ENCODE results near the gene PDZD4.

PDZD4 gene

DNA sequence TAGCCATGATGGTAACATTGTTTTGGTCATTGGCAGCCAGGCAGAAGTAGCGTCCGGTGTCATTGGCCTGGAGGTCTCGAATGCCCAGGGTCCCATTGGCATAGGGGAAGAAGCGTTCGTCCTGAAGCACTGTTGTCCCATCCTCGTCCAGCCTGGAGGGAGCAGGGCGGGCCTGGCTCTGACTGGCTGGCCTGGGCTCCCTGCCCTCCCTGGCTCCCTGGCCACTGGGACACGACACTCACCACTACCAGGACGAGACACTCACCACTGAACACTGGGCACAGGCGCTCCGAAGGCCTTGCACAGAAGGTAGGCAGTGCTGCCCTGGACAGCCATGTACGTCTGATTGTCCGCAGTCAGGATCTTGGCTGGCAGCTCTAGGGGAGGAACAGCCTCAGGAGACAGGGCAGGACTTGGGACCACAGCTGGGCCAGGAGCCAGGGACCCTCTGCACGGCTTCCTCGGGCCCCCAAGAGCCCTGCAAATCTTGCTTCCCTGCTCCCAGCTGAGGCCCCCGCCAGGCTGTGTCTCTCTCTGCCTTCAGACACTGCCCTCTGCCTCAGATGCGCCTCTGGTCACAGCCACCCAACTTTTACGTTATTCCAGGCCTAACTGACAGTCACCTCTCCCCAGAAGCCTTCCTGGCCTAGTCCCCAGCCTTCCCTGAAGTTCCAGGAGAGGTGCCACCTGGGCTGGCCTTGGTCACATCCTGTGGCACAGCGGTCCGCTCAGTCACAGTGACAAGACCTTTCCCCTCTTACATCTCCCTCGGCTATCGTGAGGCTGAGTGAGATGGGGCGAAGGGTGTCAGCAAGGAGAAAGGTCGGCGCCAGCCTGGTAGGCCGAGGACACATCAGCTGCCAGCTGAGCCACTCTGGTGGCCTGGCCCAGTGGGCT is 38.5 kb upstream of the PDZD4 start:
- no peak for DNase-seq (ENCODE audit: low read depth in 2 of 2)

DNA sequence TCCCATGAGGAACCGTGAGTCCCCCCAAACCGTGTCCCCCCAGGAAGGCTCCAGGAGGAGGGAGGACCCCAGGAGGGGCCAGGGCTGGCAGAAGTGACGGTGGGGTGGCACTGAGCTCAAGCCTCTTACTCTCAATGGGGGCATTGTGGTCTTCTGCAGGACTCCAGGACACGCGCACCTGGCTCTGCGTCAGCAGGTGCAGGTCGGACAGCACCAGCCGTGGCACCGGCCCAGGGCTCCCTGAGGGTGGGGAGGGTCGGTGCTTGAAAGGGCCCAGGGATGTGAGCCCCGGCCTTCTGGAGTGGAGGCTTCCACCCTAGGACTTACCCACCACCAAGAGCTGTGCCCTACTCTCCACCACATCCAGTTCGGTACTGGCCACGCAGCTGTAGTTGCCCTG is 37.3 kb upstream of the PDZD4 start:
- no peak for DNase-seq (ENCODE audit: low read depth in 2 of 2)

- DNase-seq (ENCODE audit: low read depth in 2 of 2): no peak
Measured at GRCh38 chrX:153867139-153867538, 36.8 kb upstream of the PDZD4 start.

DNA sequence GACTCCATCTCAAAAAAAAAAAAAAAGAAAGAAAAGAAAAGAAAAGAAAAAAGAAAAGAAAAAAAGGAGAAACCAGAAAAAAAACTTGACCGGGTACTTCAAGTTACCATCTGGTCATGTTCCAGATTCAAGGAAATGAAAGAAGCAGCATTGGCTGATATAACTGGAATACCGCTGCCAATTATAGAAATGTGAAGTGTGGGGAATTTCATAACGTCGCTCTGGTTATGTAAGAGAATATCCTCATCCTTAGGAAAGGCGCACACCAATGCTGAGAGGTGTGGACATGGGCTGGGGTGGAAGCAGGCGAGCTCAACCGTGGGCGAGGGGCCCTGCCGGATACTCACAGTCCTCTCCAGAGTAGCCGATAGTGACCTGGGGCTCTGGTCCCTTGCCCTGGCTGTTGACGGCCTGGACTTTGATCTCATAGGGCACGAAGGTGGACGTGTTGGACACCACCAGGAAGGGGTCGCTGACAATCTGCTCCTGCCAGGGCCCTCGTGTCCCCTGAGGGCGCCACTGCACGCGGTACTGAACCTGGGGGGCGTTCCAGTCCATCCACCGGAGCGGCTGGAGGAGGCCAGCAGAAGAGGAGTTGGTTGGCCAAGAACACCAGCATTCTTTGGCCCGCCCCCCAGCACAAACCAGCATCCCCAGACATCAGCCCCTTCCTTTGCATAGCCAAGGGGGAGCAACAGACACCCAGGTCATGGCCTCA is 36.1 kb upstream of the PDZD4 start:
- no peak for DNase-seq (ENCODE audit: low read depth in 2 of 2)

- no peak for DNase-seq (ENCODE audit: low read depth in 2 of 2)
Measured at GRCh38 chrX:153865685-153866084, 35.3 kb upstream of the PDZD4 start.

- no peak for DNase-seq (ENCODE audit: low read depth in 2 of 2)
Measured at GRCh38 chrX:153865321-153865580, 34.9 kb upstream of the PDZD4 start.

DNA sequence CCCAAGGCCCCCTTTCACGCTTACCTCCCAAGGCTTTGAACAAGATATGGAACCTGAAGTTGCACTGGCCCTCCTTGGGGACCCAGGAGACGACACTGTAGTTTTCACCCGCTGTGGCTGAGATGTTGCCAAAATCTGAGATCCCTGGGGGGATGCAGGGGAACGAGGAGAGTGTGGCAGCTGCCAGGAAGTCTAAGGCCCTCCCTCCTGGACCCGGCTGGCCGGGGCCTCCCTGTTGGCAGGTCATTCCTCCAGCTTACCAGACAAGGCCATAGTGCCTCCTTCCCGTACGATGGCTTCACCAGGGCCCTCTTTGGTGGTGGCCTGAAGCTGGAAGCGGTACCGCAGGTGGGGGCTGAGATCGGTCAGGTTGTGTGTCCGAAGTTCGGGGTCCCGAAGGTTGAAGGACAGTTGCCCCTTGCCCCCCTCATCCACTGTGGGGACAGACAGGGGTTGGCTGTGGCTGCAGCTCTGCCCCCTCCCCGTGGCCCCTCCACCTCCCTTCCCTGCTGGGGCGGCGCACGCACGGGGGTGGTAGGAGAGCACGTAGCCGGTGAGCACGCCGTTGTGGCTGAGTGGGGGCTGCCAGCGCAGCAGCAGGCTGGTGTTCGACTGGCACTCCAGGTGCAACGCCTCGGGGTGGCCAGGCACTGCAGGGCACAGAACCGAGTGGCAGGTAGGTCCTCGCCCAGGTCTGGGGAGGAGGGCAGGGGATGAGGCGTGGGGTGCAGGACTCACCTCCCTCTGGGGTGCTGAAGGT is 34.4 kb upstream of the PDZD4 start:
- DNase-seq (ENCODE audit: low read depth in 2 of 2): no peak

GRCh38 chrX:153864101-153864500 is 33.8 kb upstream of the PDZD4 start:
- DNase-seq (ENCODE audit: low read depth in 2 of 2): no peak

DNA sequence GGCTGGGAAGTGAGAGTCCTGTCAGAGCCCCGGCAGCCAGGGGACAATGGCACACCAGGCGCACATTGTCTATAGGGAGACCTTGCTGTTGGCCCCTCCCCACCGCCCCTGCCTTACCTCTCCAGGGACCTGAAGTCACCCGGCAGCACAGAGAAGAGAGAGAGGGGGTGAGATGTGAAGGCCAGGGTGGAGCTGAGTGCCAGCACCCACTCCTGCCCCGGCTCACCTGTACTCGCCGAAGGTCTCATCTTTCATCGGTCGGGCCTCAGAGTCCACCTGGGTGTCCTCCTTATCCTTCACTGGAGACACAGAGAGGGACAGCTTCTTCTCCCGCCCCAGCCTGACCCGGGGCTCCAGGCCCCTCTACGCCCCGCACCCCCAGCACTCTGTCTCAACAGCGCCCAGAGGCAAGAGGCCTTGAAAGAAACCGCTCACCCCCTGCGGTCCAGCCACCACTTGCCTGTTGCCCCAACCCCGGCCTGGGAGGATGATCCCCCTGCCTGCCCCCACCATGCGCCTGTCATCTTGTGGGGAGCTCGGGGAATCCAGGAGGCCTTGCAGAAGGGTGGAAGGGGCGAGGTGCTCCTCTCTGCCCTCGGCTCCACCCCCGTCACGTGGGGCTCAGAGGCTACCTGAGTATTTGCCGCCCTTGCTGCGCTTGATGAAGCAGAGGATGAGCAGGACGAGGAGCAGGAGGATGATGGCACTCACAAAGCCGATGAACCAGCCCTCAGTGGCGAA is 33.1 kb upstream of the PDZD4 start:
- no peak for DNase-seq (ENCODE audit: low read depth in 2 of 2)

DNA sequence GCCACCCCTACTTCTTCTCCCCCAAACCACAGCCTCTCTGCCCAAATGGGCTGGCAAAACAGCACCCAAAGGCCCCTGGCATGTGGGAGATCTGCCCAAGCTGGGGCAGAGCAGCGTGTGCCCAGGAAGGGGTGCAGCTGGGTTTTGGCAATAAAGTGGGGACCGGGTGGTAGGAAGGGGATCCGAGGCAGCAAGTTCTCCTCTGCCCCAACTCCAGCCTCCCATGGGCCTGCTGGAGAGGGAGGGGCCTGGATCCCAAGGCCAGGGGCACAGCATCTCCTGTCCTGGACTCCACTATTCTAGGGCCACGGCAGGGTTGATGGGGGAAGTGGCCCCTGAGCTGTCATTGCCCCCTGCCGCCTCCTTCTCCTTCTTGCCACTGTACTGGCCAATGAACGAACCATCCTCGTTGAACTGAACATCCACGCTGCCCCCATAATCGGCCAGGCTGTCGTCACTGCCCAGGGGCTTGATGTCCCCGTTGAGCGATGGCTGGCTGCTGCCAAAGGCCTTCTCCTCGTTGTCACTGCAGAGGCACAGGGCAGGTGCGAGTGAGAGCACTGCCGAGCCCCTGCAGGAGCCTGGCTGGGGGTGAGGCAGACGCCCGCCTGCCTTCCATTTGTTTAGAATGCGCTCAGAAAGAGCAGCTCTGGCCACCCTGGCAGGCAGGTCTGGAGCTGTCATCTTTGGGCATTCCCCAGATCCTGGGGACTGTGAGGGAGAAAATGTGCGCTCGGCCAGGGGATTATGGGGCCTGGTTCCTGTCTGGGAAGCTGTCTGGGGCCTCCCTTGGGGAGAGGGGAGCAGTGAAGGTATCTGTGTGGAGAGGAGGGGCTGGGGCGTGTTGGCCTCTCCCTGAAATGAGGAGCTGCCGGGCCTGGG is 32.3 kb upstream of the PDZD4 start:
- no peak for DNase-seq (ENCODE audit: low read depth in 2 of 2)

GRCh38 chrX:153861733-153862310 is 31.5 kb upstream of the PDZD4 start:
- no peak for DNase-seq (ENCODE audit: low read depth in 2 of 2)

GRCh38 chrX:153861151-153861550 is 30.8 kb upstream of the PDZD4 start:
- no peak for DNase-seq (ENCODE audit: low read depth in 2 of 2)

DNA sequence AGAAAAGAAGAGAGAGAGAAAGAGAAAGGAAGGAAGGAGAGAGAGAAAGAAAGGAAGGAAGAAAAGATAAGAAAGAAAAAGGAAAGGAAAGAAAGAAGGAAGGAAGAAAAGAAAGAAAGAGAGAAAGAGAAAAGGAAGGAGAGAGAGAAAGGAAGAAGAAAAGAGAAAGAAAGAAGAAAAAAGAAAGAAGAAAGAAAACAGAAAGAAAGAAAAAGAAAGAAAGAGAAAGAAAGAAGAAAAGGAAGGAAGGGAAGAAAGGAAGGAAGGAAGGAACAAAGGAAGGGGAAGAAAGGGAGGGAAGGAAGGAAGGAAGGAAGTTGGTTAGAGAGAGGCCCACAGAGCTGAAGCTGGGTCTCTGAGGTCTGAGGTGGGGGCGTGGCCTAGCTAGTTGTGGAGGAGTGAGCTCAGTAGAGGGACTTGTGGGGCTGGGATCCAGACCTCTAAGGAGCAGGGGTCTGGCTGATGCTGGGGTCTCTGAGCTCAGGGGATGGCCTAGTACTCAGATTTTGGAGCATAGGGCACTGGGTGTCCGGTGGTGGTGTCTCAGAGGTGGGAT is 27.1 kb upstream of the PDZD4 start:
- DNase-seq (ENCODE audit: low read depth in 2 of 2): no peak

DNA sequence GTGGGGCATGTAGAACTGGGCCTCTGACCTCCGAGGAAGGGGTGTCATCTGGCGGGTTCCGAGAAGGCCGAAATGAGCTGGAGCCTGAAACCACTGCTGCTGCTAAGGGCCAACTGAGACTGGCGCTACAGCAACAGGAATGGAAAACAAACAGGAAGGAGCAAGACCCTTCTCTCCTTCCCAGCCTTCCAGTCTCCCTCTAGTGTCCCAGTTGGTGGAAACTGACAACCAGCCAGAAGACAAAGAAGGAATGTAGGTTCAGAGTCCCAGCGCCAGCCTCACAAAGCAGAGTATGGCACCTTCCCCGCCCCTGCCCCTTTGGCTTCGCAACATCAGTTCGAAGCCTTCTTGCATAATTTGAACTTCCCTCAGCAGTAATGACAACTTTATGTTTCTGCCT is 24.4 kb upstream of the PDZD4 start:
- DNase-seq (ENCODE audit: low read depth in 2 of 2): no peak

GRCh38 chrX:153853902-153854267 is 23.5 kb upstream of the PDZD4 start:
- no peak for DNase-seq (ENCODE audit: low read depth in 2 of 2)

DNA sequence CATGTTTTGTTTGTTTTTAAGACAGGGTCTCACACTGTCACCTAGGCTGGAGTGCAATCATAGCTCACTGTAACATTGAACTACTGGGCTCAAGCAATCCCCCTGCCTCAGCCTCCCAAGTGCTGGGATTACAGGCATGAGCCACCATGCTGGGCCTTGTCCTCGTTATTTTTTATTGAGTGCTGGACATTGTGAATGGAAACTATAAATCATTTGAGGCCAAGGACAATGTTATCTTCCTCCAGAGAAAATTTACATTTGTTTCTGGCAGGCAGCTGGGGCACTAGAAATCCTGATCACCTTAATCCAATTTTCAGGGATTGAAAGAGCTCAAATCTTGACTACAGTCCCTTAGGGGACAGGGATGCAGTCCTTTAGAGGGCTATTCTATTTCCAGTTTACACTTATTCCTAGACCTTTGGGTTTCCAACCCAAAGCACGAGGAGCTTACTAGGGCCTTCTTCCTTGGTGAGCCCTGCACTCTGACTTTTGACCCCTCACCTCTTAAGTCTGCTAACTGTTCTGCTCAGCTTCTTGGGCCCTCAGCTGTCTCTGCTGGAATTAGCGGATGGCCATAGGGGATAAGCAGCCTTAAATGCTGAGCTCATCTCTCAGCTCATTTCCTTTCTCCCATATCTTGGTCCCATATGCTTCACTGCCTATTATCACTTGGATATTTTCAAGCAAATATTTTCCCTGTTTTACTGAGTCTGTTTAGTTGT is 23.0 kb upstream of the PDZD4 start:
- no peak for DNase-seq (ENCODE audit: low read depth in 2 of 2)

DNA sequence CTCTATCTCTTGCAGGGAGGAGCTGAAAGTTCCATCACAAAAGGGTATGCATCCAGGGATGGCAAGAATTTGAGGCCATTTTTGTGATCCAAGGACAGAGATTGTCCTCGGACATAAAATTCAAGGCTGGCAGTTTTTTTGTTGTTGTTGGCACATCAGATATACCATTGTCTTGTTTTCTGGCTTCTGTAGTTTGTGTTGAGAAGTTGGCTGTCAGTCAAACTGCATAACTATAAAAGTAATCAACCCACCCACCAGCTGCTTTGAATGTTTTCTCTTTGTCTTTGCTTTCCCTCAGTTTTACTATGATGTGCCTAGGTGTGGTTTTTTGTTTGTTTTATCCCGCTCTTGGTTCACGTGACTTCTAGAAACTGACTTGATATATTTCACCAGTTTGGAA is 21.6 kb upstream of the PDZD4 start:
- DNase-seq (ENCODE audit: low read depth in 2 of 2): no peak

DNA sequence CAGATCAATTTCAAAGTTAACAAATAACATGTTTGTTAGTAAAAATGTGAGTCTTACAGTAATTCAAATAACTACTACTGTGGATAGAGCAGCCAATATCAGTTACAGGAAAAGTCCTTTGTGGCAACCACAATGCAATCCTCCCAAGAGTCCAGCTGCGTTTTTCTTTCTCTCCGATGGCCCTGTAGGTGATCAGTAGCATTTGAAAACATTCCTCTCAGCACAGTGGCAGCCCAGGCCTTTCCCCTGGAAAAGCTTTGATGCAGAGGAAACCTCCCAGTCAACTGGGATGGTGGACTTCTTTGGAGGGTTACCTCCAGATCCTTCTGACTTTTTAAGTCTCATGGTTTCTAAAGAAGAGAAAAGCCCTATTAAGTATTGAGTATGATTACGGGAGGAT is 18.0 kb upstream of the PDZD4 start:
- DNase-seq (ENCODE audit: low read depth in 2 of 2): no peak

- DNase-seq (ENCODE audit: low read depth in 2 of 2): no peak
Measured at GRCh38 chrX:153845842-153846241, 15.5 kb upstream of the PDZD4 start.

- DNase-seq (ENCODE audit: low read depth in 2 of 2): no peak
Measured at GRCh38 chrX:153845195-153845594, 14.9 kb upstream of the PDZD4 start.

Measured in fibroblast of skin of left biceps (primary cell).